HEK293 (cell line): ENCODE measurements around the gene PDZRN3.

Source experiments
- ATF2 ChIP-seq: fragments of 450-650 bp; formaldehyde crosslinking; IDR thresholded peaks from 2 replicates; pipeline ENCODE4 v1.5.1; 2016; ENCODE audit warnings: missing biosample characterization, missing genetic modification characterization, low read depth
- BCL11A ChIP-seq: fragments of 450-650 bp; formaldehyde crosslinking; IDR thresholded peaks from 2 replicates; pipeline ENCODE4 v1.5.1; 2016; ENCODE audit warnings: low read depth, missing biosample characterization, missing genetic modification characterization
- CTCF ChIP-seq: fragments of 450-650 bp; formaldehyde crosslinking; IDR thresholded peaks from 2 replicates; pipeline ENCODE4 v1.5.1; 2016; ENCODE audit warnings: missing biosample characterization, missing genetic modification characterization
- HIC1 ChIP-seq: fragments of 450-650 bp; formaldehyde crosslinking; IDR thresholded peaks from 2 replicates; pipeline ENCODE4 v1.5.1; 2016; ENCODE audit warnings: missing biosample characterization, missing genetic modification characterization
- PBX3 ChIP-seq: sonication (generic); formaldehyde crosslinking; IDR thresholded peaks from 2 replicates; pipeline ENCODE4 v1.8.1; 2022; ENCODE audit warnings: mild to moderate bottlenecking, moderate library complexity, missing genetic modification reagents
- PRDM6 ChIP-seq: fragments of 450-650 bp; formaldehyde crosslinking; IDR thresholded peaks from 2 replicates; pipeline ENCODE4 v1.5.1; 2017; ENCODE audit warnings: missing biosample characterization, missing genetic modification characterization
- ZNF175 ChIP-seq: fragments of 450-650 bp; formaldehyde crosslinking; IDR thresholded peaks from 2 replicates; pipeline ENCODE4 v1.5.1; 2016; ENCODE audit warnings: missing biosample characterization, missing genetic modification characterization
- ZNF335 ChIP-seq: fragments of 450-650 bp; formaldehyde crosslinking; conservative IDR thresholded peaks from 2 replicates; pipeline ENCODE4 v1.5.1; 2016; ENCODE audit warnings: missing biosample characterization, missing genetic modification characterization
- ZNF76 ChIP-seq: fragments of 450-650 bp; formaldehyde crosslinking; IDR thresholded peaks from 2 replicates; pipeline ENCODE4; 2016; ENCODE audit warnings: low read depth, missing biosample characterization, missing genetic modification characterization, borderline replicate concordance

- TF ChIP-seq ZNF175: no peak
- TF ChIP-seq PBX3 (CRISPR knock-in tag): no peak
- TF ChIP-seq ATF2 (tag by site-specific recombination): no peak
- TF ChIP-seq ZNF335 (tag by site-specific recombination): no peak
- TF ChIP-seq BCL11A (tag by site-specific recombination): no peak
- no peak for TF ChIP-seq CTCF (tag by site-specific recombination)
- TF ChIP-seq PRDM6 (tag by site-specific recombination): no peak
- no peak for TF ChIP-seq ZNF76 (tag by site-specific recombination)
- TF ChIP-seq HIC1 (tag by site-specific recombination): no peak
Measured at GRCh38 chr3:73451301-73451944, 173.3 kb downstream of the PDZRN3 start.
